HUDEP-2 (cell line): ENCODE data around the gene RHOBTB1.

Experiments
- DNase-seq, 76 experiments: peaks; one replicate each; lab custom pipeline; 2025; ENCODE audit not compliant: unreplicated experiment in 76 of 76; lab: John Stamatoyannopoulos, UW

RHOBTB1 gene

DNA sequence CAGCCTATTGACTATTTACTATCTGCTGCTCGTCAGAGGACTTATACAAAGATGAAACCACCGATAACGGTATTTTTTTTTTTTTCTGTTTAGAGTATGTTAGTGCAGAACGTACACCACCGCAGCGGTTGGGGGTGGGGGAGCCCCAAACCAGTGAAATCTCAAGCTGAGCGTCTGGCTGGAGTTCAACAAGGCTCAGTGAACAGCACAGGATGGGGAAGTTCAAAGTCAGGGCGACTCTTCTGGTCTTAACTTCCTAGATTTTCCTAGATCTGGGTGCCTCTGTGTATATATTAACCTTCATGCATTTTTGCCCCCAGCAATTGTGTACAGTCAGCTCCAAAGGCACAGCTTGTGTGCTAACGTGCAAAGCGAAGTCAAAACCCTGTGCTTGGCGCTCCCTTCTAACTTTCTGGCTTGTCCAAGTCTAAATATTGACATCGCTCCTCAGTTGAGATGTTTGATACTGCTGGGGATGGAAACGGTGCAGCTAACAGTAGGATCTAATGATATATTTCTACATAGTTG is 1.1 kb downstream of the RHOBTB1 start:
- DNase-seq, result peak in 32 of 76 experiments; percentile 1 to 45 (median 10)

DNA sequence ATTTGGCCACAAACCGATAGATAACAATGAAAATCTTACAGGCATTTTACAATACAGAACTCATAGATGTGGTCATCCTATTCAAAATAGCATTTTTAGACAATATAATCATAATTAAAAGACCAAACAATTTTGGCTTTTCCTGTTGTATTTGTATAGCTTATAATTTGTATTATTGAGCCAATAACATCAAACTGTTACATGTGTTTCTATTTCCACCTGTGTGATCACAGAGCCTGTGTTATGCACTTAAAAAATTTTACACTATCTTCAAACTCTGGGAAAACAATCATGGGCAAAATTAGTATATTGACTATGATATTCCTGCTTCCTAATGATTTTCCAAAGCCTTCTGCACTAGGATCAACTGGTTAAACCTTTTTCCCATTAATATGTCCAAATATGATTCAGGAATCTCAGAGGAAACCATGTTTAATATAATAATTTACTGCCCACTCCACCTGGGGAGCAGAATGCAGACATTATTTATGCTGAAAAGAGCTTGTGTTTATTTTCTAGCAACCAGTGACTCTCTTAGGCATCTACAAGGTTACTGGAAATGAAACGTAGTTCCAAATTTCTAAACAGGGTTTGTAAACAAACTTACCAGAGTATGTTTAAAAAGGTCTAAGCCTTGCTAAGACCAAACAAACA is 1.7 kb downstream of the RHOBTB1 start:
- no peak for DNase-seq

DNA sequence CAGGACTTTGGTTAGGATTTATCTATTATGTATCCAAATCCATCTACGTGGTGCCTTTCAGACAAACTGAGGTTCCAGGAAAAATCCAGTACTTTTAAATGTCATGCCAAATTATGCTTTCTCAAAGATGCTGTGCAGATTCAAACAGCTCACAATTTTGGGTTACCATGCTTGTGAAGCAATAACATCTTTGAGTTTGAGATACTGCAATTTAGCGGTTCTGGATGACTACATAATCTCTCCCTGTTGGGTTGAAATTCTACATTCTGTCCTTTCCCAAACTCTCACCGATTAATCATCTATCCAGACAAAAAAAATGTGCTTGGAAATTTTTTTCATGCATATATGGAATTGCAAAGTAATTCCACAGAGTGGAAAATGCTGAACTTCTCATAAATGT is 3.5 kb downstream of the RHOBTB1 start:
- DNase-seq, result no peak

DNA sequence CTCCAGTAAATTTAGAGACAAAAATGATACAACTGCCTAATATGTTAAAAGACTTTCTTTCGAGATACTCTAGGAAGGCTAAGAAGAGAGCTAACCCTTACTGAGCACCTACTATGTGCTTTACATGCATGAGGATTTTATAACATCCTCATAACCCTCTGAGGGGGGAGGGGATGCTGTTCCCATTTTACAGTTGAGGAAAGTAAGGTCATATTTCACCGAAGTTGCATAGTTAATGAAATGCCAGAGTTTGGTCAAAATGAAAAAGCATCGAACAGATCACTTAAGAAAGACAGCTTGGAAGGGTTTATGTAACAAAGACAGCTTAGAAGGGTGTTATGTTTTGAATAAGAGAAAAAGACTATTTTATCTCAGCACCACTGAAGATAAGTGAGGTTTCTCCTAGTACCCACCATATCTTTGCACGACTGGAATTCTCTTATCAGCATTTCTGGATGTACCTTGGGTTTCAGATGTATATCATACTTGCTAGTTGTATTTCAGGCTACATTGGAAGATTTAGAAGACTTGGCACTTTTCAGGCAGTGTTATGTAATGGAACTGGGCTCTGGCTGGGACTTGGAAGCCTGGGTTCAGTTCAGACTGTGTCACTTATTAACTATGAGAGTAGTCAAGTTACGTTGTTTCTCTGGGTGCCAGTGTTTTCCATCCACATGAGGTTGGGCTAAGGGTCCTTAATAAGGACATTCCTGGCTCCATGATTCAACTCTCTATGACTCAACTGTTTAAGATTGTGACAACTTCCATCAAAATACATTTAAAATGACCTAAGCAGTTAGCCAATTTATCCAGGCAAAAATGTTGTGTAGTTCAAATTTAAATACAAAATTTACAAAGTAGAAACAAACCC is 6.0 kb downstream of the RHOBTB1 start:
- no peak for DNase-seq

DNA sequence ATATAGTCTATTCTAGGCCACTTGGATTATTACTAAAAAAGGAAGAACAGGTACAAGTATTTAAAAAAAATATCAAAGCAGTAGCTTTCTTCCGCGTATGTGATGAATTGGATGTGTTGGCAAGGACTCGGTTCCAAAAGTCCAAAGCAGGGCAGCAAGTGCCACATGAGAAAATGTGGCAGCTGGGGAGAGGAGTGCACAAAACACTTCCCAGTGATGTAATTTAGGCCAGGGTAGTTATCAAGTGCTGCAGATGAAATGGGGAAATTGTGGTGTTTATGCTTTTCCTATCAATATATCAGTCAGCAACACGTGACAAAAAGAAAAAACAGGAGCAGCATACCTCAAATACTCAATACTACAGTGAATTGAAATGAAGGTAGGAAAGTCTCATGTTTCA is 7.0 kb downstream of the RHOBTB1 start:
- no peak for DNase-seq

DNA sequence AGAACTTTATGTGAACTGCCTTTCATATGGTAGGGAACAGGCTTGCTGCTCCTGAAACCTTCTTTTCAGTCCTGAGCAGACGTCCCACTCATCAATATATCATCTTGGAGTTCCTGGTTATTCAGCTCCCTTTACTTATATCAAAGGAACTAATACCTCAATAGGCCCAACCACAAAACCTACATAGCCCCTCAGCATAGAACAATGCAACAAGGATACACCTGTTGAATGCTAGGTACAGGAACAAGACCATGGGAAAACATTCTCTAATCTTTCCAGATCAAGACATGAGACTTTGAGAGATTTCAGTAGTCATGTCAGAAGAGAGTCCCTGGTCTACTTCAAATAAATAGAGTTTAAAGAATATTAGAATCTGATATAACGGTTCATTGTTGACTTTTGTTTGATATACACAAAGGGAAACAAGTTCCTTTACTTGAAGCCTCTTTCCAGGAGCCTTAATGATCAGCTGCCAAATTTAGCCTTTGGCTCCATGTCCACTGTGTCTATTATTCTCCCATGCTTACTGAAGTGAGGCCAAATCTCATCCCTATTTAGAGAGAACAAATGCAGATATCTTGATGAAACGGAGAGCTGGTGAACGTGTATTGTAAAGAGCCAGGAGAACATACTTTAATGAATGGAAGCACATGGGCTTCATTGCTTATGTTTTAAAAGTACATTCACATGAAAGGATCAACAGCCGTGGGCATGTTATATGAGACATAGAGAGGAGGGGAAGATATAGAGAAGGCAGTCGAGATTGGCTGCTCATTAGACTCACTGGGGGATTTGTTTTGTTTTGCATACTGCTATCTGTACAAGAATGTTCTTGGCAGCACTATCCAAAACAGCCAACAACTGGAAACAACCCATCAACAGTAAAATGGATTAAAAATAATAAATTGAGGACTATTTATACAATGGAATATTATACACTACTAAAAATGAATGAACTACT is 9.5 kb downstream of the RHOBTB1 start:
- DNase-seq, result no peak

DNA sequence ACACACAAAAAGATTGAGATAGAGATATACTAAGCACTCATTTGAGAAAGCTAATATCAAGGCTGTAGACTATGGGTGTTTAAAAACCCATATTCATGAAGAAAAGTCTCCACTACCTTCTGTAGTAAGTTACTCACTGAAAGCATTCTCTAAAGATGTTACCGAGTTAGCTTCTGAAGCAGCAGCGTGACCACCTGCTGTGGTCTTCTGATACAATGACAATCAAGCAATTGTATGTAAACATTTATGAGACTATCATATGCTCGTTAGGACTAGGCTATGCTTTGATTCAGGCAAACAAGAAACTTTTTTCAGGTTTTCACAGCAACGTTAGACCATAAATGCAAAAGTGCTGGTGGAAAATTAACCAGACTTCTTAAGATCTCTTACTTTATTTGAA is 11.2 kb downstream of the RHOBTB1 start:
- DNase-seq, result no peak

DNA sequence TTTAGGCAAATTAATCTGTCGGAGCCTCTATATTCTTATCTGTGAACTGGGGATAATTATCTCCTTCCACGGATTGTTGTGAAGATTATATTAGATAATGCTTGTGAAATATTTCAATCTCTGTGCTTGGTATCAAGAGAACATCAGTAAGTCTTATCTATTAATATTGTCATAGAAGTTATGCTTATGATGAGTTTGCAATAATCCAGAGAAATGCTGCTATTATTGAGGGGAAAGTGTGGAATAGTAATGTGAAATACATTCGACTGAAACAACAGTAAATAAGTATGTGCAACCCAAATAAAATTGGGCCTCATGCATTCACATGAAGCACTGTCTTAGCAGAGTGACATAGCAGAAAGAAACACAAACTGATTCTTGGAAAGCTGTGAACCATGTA is 13.7 kb downstream of the RHOBTB1 start:
- no peak for DNase-seq

DNA sequence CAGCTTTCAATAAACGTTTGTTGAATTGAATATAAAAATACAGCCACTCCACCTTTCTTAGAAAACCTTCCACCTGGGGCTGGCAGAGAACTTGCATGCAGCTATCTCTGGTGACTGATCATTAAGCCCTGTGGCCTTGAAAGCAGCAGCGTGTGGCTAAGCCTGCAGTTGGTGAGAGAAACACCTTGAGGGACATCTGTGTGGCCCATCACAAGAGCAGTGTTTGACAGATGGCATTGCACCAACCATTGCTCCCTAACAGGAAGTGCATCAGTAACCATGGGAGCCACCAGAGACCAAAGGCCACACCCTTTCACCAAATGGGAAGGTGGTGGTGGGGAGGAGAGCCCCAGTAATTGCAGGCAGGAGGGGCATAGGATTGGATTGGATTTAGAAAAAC is 22.4 kb downstream of the RHOBTB1 start:
- no peak for DNase-seq

DNA sequence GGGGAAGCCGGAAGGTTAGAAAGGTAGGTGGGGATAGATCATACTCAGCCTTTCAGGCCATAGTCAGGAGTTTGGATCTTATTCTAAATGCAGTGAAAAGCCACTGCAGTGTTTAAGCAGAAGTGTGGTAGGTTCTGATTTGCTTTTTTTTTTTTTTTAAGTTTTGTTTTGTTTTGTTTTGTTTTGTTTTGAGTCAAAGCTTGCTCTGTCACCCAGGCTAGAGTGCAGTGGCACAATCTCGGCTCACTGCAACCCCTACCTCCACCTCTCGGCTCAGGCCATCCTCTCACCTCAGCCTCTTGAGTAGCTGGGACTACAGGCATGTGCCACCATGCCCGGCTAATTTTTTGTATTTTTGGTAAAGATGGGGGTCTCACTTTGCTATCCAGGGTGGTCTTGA is 23.5 kb downstream of the RHOBTB1 start:
- no peak for DNase-seq

DNA sequence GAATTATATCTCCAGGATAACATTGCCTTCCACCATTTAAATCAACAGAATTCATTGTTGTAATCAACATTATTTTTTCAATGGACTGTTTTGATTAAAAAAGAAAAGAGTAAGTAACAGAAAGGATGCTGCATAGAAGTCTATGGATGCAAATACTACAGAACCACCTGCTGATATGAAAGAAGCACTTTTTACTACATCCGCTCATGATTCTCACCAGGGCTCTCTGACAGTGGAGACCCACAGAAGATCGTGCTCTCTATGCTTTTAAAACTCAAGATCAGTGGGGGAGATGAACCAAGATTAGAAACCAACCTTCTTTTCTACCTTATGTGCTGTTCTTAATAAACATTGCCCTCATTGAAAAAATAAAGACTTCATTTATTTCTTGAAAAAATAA is 24.4 kb downstream of the RHOBTB1 start:
- DNase-seq, result no peak

DNA sequence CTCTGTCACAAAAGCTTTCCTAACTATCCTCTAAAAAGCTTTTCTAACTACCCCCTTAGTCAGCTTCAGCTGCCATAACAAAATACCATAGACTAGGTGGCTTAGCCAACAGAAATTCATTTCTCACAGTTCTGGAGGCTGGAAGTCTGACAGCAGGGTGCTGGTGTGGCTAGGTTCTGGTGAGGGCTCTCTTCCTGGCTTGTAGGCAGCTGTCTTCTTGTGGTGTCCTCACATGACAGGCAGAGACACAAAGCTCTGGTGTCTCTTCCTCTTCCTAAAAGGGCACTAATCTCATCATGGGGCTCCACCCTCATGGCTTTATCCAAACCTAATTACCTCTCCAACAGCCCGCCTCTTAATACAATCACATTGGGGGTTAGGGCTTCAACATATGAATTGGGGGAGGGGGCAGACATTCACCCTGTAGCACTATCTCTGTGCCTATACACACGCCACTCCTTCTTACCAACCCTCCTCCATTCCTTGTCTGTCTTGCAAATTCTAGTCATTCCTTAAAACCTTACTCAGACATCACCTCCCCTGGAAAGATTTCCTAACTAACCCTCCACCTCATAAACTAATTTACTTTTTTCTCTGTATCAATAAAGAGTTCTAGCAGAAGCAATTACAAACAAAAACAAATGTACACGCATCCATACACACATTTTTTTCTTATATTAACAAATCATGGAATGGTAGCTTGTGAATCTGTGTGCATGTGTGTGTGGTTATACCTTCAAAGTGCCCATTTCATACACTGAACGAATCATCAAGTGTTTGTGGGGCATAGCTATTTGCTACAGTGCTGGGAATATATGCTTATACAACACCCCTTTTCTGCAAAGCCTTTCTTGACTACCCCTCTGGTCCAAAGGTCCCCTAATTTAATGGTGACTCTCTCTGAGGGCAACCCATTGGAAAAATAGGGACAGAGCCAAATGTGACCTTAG is 26.4 kb downstream of the RHOBTB1 start:
- DNase-seq, result no peak

DNA sequence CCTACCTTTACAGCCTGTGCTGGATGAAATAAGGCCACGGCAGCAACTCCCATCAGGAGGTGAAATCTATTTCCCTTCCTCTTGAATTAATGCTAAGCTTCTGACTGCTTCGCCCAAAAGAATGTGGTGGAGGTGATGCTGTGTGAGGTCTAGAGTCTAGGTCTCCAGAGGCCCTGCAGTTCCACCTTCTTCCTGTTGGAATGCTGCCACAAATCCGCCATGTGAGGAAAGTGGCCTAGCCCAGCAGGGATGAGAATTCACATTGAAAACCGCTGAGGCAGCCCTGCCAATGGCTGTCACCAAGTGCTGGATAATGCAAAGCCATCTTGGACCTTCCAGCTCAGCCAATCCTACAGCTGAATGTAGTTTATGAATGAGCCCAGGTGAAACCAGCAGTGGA is 28.0 kb downstream of the RHOBTB1 start:
- DNase-seq, result no peak

DNA sequence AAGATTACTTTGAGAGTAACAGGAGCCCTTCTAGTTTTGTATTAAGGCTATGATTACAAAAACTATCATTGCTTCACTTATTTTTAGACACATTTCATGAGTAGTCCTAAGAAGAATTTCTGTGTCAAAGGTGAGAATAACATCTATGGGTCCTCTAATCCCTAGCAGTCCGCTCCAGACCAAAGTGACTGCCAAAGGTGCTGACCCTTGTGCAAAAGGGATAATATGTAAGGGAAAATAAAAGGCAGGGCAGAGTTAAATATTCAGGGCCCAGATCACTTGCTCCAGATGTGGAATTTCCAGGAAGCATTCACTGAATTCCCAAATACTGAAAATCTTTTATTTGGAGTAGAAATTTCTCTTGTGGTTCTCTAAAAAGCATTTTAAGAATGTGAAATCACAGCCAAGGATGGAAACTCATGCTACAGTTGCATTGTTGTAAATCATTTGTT is 29.3 kb downstream of the RHOBTB1 start:
- no peak for DNase-seq

DNA sequence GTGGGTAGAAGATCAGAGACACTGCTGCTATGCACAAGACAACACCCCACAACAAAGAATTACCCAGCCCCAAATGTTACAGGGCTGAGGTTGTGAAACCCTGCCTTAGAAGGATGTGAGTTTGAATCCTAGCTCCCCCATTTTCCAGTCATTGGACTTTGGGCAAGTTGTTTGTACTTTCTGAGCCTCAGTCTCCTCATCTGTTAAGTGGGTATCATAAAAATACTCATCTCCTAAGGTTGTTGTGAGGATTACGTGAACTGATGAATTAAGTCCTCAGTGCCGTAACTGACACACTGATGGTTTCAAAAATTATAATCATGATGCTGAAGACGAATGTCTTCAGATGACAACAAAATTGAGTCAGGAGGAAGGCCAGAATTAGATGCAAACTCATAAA is 30.3 kb downstream of the RHOBTB1 start:
- no peak for DNase-seq

DNA sequence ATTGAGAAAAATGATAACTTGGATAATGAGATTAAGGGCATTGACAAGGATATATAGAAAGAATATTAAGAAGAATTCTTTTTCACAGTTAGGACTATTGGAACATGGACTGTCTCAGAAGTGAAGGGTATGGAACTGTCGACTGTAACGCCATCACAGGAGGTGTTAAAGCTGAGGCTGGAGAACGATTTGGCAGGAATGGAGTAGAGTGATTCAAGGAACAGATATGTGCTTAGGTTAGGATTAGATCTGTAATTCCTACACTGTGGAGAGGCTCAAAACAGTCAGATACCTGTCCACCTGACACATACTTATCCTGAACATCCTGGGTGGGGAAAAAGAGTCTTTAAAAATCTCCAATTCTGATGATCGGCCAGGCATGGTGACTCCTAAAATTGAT is 30.9 kb downstream of the RHOBTB1 start:
- no peak for DNase-seq

DNA sequence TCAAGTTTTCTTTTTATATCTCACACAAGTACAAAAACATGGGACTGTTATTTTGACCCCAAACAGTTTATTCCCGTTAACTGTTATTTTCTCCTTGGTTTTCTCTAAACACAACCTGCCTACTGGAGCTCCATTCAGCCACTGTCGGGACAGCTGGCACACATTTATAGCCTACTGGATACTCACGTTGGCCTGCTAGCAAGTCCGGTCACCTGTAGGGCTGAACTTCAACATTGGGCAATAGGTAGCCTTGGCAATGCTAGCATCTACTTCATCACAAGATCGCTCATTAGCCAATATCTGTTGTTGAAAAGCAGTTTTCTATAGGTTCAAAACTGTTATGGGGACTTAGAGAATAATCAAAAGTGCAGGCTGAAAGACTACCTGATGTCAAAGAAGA is 32.3 kb downstream of the RHOBTB1 start:
- no peak for DNase-seq

DNA sequence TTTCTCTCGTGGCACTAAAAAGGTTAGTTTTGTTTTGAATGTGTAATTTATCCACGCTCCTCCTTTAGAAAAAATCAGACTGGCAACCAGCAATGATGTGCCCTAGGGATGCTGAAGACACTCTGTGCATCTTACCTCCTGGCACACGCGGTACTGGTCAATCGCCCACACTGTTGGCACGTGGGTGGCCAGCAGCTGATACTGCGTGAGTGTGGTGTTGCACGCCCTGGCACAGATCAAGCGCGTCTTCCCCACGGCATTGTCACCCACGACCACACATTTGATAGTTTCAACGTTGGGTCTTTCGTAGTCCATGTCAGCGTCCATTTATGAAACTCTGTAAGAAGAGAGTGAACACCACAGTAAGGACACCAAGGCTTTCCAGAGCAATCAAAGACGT is 32.8 kb downstream of the RHOBTB1 start:
- no peak for DNase-seq

DNA sequence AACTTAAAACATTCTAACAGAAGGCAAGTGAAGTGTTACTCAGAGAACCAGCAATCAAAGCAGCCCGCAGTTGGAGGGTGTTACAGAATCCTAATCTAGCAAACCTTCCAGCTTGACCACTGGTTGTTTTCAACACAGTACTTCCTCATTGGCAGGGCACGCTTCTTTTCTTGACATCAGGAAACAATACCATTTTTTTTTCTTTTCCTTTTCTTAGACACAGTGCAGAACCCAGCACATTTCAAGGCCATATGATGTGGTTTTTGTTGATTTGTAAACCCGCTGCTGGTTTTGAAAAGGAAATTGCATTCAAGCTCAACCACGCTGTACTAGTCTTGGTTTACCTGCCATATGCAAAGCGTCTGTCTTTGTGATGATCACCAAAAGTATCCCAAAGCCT is 33.4 kb downstream of the RHOBTB1 start:
- no peak for DNase-seq

DNA sequence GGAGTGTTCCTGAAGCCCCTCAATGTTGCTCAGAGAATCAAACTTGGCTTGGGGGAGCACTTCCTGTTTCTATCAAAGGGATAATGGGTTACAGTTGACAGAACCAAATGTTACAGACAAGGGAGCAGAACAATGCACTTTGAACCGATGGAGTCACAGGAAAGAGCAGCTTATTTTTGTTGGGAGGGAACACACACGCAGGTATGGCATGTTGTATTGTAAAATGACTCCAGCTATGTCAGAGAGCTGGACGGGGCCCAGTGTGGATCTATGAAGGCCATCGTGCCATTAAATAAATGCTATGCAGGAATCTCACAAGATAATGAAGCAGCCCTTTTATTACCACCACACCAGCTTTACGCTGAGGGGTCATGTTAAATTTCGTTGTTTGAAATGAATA is 35.1 kb downstream of the RHOBTB1 start:
- no peak for DNase-seq
